Osteoblast (primary cell): ENCODE measurements around the gene ATP8B3. TPM values are rescaled to one million over a fixed set of nuclear protein-coding genes. Genes with fewer than 3 reads are reported as not detected.

Experiments
- DNase-seq: peaks from one replicate; pipeline ENCODE4 v3.0.0; 2011; ENCODE audit warnings: low spot score, mixed read lengths; ENCODE audit not compliant: insufficient read length; ENCODE audit errors: missing footprints
- H2AFZ ChIP-seq: 2 replicates; pipeline ENCODE4 v1.6.0; 2011; ENCODE audit warnings: mild to moderate bottlenecking, low read length
- H3K27ac ChIP-seq: 2 replicates; pipeline ENCODE4 v1.5.1; 2011; ENCODE audit warnings: mild to moderate bottlenecking, low read depth, low read length, moderate library complexity
- H3K27me3 ChIP-seq: 2 replicates; pipeline ENCODE4 v1.6.0; 2012; ENCODE audit warnings: mild to moderate bottlenecking, control low read depth, inconsistent platforms, low read length, moderate library complexity; ENCODE audit not compliant: insufficient read depth
- H3K36me3 ChIP-seq: 2 replicates; pipeline ENCODE4 v1.5.1; 2011; ENCODE audit warnings: mild to moderate bottlenecking, low read length, control low read depth, moderate library complexity; ENCODE audit not compliant: insufficient read depth
- H3K4me1 ChIP-seq: 2 replicates; pipeline ENCODE4 v1.5.1; 2011; ENCODE audit warnings: mild to moderate bottlenecking, low read length, control low read depth, moderate library complexity; ENCODE audit not compliant: insufficient read depth
- H3K4me2 ChIP-seq: 2 replicates; pipeline ENCODE4 v1.6.0; 2011; ENCODE audit warnings: mild to moderate bottlenecking, low read length; ENCODE audit not compliant: insufficient read depth
- H3K4me3 ChIP-seq: fragments of 200-600 bp; sonication (generic); 3 replicates; pipeline ENCODE4 v1.5.1; 2012; ENCODE audit warnings: mild to moderate bottlenecking, low read length, inconsistent platforms; ENCODE audit not compliant: insufficient read depth
- H3K79me2 ChIP-seq: 2 replicates; pipeline ENCODE4 v1.6.0; 2012; ENCODE audit warnings: mild to moderate bottlenecking, low read length, control low read depth, inconsistent platforms; ENCODE audit not compliant: insufficient read depth
- H3K9me3 ChIP-seq: 2 replicates; pipeline ENCODE4 v1.5.1; 2011; ENCODE audit warnings: low read depth, low read length, control low read depth
- H4K20me1 ChIP-seq: 2 replicates; pipeline ENCODE4 v1.6.0; 2012; ENCODE audit warnings: mild to moderate bottlenecking, low read length, control low read depth; ENCODE audit not compliant: insufficient read depth
- total RNA-seq: library from RNA; depleted of rRNA; stranded (reverse); fragments of >200 nt; gene quantifications from 2 replicates; pipeline ENCODE4 v1.2.3, GENCODE V29; 2012
- TF ChIP-seq, protein P1 (sequence below): IDR thresholded peaks from 2 replicates; pipeline ENCODE4 v1.5.1; 2011; ENCODE audit warnings: mild to moderate bottlenecking, low read depth, low read length, moderate library complexity; ENCODE audit errors: extremely low read depth

ATP8B3 gene
- total RNA-seq, 1 donor, result 0.72 TPM

DNA sequence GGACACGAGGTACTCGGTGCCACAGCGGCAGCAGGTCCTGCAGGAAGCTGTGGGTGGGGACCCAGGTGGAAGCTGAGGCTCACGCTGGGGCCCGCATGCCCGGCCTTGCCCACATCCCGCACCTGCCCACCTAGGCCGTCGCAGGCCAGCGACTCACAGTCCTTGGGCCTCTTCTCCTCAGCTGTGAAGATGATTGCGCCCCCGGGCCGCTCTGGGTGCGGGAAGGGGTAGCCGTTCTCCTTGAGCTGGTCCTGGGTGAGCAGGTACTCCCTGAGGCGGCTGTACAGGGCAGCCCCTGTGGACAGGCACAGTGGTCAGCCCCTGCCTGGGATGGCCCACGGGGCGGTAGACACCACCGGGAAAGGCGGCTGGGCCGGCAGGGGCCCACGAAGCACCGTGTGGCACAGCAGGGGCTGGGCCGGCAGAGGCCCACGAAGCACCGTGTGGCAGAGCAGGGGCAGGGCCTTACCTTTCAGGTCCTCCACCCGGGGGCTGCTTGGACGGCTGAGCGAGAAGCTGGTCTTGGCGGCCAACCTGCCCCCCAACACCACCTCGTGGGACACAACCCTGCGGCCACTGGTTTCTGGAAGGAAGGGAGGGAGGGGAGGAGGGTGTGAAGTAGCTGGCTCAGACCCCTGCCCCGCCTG, 6.6 kb upstream of the ATP8B3 start:
- Histone ChIP-seq H3K4me3 (no peak overlapping the region), H2AFZ (no peak overlapping the region), H3K27me3 (no peaks in the 10 kb centered on the region), H3K9me3 (no peaks in the 10 kb centered on the region), H4K20me1 (peaks cover 19% of the 10 kb centered on the region), H3K4me1 (no peaks in the 10 kb centered on the region), H3K4me2 (no peak overlapping the region), H3K36me3 (peaks cover 28% of the 10 kb centered on the region), H3K27ac (no peak overlapping the region), H3K79me2 (no peaks in the 10 kb centered on the region)
- DNase-seq, result no peak
- TF ChIP-seq, protein P1, sequence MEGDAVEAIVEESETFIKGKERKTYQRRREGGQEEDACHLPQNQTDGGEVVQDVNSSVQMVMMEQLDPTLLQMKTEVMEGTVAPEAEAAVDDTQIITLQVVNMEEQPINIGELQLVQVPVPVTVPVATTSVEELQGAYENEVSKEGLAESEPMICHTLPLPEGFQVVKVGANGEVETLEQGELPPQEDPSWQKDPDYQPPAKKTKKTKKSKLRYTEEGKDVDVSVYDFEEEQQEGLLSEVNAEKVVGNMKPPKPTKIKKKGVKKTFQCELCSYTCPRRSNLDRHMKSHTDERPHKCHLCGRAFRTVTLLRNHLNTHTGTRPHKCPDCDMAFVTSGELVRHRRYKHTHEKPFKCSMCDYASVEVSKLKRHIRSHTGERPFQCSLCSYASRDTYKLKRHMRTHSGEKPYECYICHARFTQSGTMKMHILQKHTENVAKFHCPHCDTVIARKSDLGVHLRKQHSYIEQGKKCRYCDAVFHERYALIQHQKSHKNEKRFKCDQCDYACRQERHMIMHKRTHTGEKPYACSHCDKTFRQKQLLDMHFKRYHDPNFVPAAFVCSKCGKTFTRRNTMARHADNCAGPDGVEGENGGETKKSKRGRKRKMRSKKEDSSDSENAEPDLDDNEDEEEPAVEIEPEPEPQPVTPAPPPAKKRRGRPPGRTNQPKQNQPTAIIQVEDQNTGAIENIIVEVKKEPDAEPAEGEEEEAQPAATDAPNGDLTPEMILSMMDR, result no peak

DNA sequence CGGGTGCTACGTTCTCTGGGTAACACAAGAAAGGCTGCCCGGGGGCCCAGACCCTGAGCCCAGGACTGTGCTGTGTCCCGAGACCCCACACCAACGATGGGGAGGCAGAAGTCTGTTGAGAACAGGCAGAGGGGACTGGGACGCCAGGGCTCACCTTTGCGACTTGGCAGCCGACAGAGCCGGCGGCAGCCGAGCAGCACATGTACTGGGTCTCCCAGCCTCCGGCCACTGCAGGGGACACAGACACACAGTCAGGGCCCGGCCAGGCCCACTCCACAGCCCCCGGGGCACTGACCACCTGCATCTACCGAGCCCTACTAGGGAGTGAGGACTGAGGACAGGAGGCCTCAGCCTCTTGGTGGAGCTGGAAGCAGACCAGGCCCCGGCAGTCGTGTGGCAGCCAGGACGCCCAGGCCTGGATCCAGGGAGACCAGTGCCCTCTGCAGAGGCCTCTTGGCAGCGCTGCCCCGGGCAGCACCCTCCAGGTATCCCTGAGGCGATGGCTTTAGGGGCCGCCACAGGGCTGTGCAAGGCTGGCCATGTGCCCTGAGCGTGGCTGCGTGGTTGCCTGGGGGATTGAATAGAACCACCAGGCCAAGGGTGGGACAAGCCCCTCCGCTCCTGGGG, 5.6 kb upstream of the ATP8B3 start:
- Histone ChIP-seq H3K36me3 (peaks cover 28% of the 10 kb centered on the region), H3K4me2 (no peak overlapping the region), H3K27ac (no peak overlapping the region), H2AFZ (no peak overlapping the region), H3K9me3 (no peaks in the 10 kb centered on the region), H3K4me1 (peaks cover 6% of the 10 kb centered on the region), H3K27me3 (no peaks in the 10 kb centered on the region), H3K79me2 (no peaks in the 10 kb centered on the region), H3K4me3 (no peak overlapping the region), H4K20me1 (peaks cover 16% of the 10 kb centered on the region)
- DNase-seq, result no peak
- TF ChIP-seq, protein P1, result no peak

DNA sequence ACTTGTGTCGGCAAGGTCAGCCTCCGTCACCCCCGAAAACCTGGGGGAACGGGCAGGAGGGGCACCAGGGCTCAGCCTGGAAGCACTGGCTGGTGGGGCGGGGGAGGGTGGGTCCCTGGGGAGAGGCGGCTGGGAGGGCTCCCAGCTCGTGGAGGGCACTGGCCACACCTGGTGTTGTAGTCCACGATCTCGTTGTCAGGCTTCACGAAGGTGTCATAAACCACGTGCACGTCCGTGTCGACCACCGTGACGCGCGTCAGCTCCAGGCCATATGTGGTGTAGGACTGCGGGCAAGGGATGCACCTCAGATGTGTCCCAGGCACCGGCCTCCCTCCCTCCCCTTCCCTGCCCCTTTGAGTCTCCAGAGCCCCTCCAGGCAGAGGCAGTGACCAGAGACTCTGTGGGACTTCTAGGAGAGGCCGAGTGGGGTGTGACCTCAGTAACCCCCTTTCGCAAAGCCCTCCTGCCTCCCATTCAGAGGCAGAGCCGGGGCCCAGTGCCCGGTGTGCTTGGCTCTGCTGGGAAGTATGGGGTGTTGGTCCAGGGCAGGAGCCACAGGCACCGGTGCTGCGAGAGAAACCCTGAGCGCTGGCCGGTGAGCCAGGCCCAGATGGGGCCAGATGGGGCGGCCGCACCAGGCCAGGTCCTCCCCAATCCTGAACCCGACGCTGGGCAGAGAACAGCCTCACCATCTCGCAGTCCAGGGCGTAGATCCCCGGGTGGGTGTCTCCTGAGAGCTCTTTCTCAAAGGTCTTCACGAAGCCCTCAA, 4.6 kb upstream of the ATP8B3 start:
- H3K79me2 ChIP-seq, result no peaks in the 10 kb centered on the region
- no peak overlapping the region for H3K4me2 ChIP-seq
- H3K4me1 ChIP-seq, result peaks cover 9% of the 10 kb centered on the region
- no peak overlapping the region for H3K27ac ChIP-seq
- no peaks in the 10 kb centered on the region for H3K9me3 ChIP-seq
- no peak overlapping the region for H2AFZ ChIP-seq
- TF ChIP-seq, protein P1, result no peak
- peaks cover 28% of the 10 kb centered on the region for H3K36me3 ChIP-seq
- H4K20me1 ChIP-seq, result peaks cover 11% of the 10 kb centered on the region
- no peak for DNase-seq
- H3K4me3 ChIP-seq, result no peak overlapping the region
- no peaks in the 10 kb centered on the region for H3K27me3 ChIP-seq
